ENCODE data around the gene PVALB. TPM values are rescaled to one million over a fixed set of nuclear protein-coding genes. Genes with fewer than 3 reads are reported as not detected.

The PVALB gene
- total RNA-seq, 1 experiment from 2014 or later, result not detected

GRCh38 chr22:36781656-36782627 lies 34.9 kb downstream of the PVALB start:
- Histone ChIP-seq H3K9ac (ENCODE audit: low read length) (peak overlapping the region; percentile 8; the same call in 1 of the 2 replicates), H3K4me2 (ENCODE audit: low read length) (peak overlapping the region; percentile 57), H3K79me2 (ENCODE audit: insufficient read depth, low read length) (no peaks in the 10 kb centered on the region), H2AFZ (ENCODE audit: low read depth, low read length, poor library complexity, severe bottlenecking) (peak overlapping the region; percentile 59), H3K9me3 (ENCODE audit: control insufficient read depth in 1 of 2, insufficient read depth in 1 of 2, low read depth in 1 of 2, low read length in 2 of 2) (no peaks in the 10 kb centered on the region), H3K4me3 (replicated peaks in 1 of 2; ENCODE audit: low read depth in 1 of 2, low read length in 2 of 2) (peak overlapping the region in 1 of 2 experiments; percentile 1; a peak in 1 of 4 replicates), H3K36me3 (ENCODE audit: control insufficient read depth in 1 of 2, insufficient read depth in 2 of 2, low read length in 2 of 2) (no peaks in the 10 kb centered on the region), H3K9me2 (ENCODE audit: insufficient read depth) (no peaks in the 10 kb centered on the region), H3K27ac (ENCODE audit: low read depth, low read length) (peak overlapping the region; percentile 14; the same call in 1 of the 2 replicates), H3K4me1 (ENCODE audit: control insufficient read depth in 1 of 2, insufficient read depth in 2 of 2, low read length in 2 of 2) (peaks cover 2 to 13% of the 10 kb centered on the region in 2 experiments; a peak in 3 of 4 replicates), H3K27me3 (ENCODE audit: insufficient read depth, low read length) (no peaks in the 10 kb centered on the region), H4K20me1 (ENCODE audit: insufficient read depth) (no peaks in the 10 kb centered on the region)
- TF ChIP-seq REST (IDR thresholded peaks at IDR 0.05; ENCODE audit: low read depth) (no peak), CBX3 (IDR thresholded peaks at IDR 0.05; ENCODE audit: low read depth) (no peak), MAX (IDR thresholded peaks at IDR 0.05) (no peak), ZNF274 (IDR thresholded peaks at IDR 0.05; ENCODE audit: low read depth, low read length) (no peak), FOSL1 (IDR thresholded peaks at IDR 0.05; ENCODE audit: low read depth) (no peak), JUND (IDR thresholded peaks at IDR 0.05) (no peak), TCF7L2 (IDR thresholded peaks at IDR 0.05; ENCODE audit: borderline replicate concordance, extremely low read depth, insufficient read depth, insufficient read length) (no peak), ELF1 (IDR thresholded peaks at IDR 0.05; ENCODE audit: borderline replicate concordance, low read depth) (no peak), ZBTB33 (IDR thresholded peaks at IDR 0.05; ENCODE audit: extremely low read depth, insufficient replicate concordance, low read length) (no peak), EZH2phosphoT487 (IDR thresholded peaks at IDR 0.05; ENCODE audit: borderline replicate concordance) (no peak), SIN3A (IDR thresholded peaks at IDR 0.05; ENCODE audit: low read depth) (no peak), YY1 (IDR thresholded peaks at IDR 0.05; ENCODE audit: extremely low read depth, insufficient replicate concordance, low read depth, low read length) (peak; percentile 38), POLR2AphosphoS5 (IDR thresholded peaks at IDR 0.05; ENCODE audit: low read depth, low read length) (no peak), RAD21 (IDR thresholded peaks at IDR 0.05; ENCODE audit: low read depth) (peak; percentile 93), CTCF (IDR thresholded peaks at IDR 0.05 in 2 of 3, conservative IDR thresholded peaks at IDR 0.05 in 1 of 3; ENCODE audit: borderline replicate concordance in 1 of 3, insufficient read depth in 1 of 3, low read depth in 2 of 3, low read length in 2 of 3) (peak; percentile 86 to 96 (median 93))
- DNase-seq (ENCODE audit: low read depth, low spot score), result peak; percentile 57
- no TSS peak for BruUV-seq (replicated peaks)
- intact Hi-C loops (cut with micrococcal nuclease), result loop anchor here (1.0 to 5.0 kb wide), 5 partner anchors 74 to 480 kb away; no protein-coding TSS in a partner anchor
- peak; percentile 95 for ATAC-seq
- CTCF ChIA-PET, result interaction anchor here (0.9 to 1.5 kb wide), 14 partner anchors 8 to 479 kb away, joined by 3 to 19 read pairs (median 4); no protein-coding TSS in a partner anchor
- RAD21 ChIA-PET (ENCODE audit: low non-redundant PET in 1 of 2, low total read pairs in 2 of 2, uncharacterized antibody in 2 of 2, unreplicated experiment in 2 of 2), result interaction anchor here in 1 of 2 experiments (0.6 to 0.7 kb wide), 2 partner anchors 200 to 235 kb away, joined by 3 read pairs; no protein-coding TSS in a partner anchor
- POLR2A ChIA-PET, result interaction anchor here (1.1 kb wide), 1 partner anchor 415 kb away, joined by 4 read pairs; no protein-coding TSS in a partner anchor

All from HCT116 (cell line).